ENCODE data around the gene UQCC2.

The UQCC2 gene

DNA sequence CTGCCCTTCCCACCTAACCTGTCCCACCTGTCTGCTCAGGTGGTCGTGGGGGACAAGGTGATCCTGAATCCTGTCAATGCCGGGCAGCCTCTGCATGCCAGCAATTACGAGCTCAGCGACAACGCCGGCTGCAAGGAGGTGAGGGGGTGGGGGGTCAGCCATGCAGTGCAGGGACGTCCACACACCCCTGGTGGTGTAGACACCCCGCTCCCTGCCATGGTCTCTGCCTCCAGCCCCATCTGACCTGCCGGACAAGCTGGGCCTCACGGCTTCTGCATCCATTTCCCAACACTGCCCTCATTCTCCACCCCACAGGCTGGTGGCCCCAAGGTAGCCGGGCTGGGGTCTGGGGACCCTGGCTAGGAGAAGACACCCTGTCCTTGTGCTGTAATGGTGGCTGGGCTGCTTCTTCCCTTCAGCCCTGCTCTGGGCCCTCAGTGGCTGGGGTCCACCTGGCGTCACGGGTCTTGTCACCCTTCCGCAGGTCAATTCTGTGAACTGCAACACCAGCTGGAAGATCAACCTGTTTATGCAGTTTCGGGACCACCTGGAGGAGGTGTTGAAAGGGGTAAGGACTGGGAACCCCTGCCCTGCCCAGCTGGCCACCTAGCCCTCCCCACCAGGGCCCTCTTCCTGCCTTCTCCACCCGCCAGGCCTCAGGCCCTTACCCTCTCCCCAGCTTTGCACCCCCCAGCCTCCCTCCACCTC, 52.4 kb downstream of the UQCC2 start:
- H3K27ac ChIP-seq, result no peak overlapping the region

DNA sequence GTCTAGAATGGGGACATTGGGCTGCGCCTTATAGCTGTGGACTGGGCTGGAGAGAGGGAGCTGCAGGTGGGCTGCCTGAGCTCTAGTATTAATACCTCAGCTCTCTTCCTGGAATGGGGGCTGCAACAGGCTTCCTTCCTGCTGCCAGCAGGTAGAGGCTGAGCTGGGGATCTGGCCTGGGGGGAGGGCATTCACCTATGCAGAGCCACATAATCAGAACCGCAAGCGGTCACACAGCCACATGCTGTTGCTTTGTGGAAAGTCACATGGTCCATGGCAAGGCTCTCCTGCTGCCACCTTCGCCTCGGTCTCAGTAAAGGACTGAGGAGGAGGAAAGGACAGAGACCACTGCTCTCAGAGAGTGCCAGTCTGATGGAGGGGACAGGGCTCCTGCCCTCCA, 54.7 kb downstream of the UQCC2 start:
- no peak overlapping the region for H3K27ac ChIP-seq
- no peak for TF ChIP-seq ZFX (IDR thresholded peaks at IDR 0.05)
- no peak for TF ChIP-seq CTCF (conservative IDR thresholded peaks at IDR 0.05)

More for the DNA sequence above, 52.4 kb downstream of the UQCC2 start:
- TF ChIP-seq CTCF (conservative IDR thresholded peaks at IDR 0.05), result no peak
- no peak for TF ChIP-seq ZFX (IDR thresholded peaks at IDR 0.05)

DNA sequence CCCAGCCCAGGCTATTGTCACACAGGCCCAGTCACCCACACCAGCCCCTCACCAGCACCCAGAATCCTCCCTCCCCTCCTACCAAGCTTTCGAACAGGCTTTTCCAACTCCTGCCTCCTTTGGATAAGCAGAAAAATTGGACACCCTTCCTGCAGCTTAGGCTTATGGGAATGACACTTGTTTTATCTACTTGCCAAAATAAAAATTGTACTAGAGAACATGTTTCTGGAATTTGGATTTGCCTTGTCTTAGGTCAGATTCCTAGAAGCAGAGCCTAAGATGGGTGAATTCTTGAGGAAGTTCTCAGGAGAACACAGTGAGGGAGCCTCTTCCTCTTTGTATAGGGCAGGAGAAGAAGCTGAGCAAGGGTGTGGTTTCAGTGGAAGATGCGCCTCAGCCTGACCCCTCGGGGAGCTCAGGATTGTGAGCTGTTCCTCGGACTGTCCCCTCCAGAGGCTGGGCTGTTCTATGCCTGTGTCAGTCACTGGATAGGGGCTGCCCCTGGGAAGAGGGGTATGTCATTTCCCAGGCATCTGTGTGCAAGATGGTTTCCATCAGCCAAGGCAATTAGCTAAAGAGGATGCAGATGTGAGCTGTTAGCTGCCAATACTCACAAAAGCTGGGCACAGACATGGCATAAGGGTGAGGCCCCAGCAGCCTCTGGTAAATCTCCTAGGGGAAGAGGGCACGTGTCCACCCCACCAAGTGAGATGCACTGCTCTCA, 56.5 kb downstream of the UQCC2 start:
- no peak for TF ChIP-seq CTCF (conservative IDR thresholded peaks at IDR 0.05)
- no peak for TF ChIP-seq ZFX (IDR thresholded peaks at IDR 0.05)

GRCh38 chr6:33652002-33652401, 59.5 kb downstream of the UQCC2 start:
- TF ChIP-seq CTCF (conservative IDR thresholded peaks at IDR 0.05) (no peak), ZFX (IDR thresholded peaks at IDR 0.05) (no peak)
- no peak overlapping the region for H3K27ac ChIP-seq

More for the DNA sequence above, 56.5 kb downstream of the UQCC2 start:
- no peak overlapping the region for H3K27ac ChIP-seq

DNA sequence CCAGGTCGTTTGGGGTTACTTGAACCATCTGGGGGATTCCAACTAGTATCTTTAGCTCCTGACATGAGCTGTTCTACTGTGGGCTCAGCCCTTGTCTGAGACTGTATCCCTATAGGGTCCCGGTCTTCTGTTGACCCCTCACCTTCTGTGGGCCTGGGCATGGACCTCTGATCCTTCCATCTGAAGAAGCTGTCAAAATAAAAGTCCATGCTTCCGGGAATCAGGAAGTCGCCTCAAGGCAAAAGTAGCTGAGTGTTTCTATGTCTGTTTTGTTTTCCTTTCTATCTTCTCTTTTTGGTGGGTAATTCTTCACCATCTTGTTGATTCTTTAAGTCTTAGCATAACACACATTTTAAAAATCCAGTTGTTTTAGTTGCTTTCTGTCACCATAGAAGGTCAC, 60.1 kb downstream of the UQCC2 start:
- no peak overlapping the region for H3K27ac ChIP-seq
- no peak for TF ChIP-seq CTCF (conservative IDR thresholded peaks at IDR 0.05)
- no peak for TF ChIP-seq ZFX (IDR thresholded peaks at IDR 0.05)

Measured in C4-2B (cell line).